ENCODE measurements around the gene ADAM11. TPM values are rescaled to one million over a fixed set of nuclear protein-coding genes. Genes with fewer than 3 reads are reported as not detected.

The ADAM11 gene
- total and polyA plus RNA-seq, 2 of the 13 experiments (the other 11 are each of a cell fraction or from before 2014, with no cell fraction given), result 0.38 to 0.91 TPM

DNA sequence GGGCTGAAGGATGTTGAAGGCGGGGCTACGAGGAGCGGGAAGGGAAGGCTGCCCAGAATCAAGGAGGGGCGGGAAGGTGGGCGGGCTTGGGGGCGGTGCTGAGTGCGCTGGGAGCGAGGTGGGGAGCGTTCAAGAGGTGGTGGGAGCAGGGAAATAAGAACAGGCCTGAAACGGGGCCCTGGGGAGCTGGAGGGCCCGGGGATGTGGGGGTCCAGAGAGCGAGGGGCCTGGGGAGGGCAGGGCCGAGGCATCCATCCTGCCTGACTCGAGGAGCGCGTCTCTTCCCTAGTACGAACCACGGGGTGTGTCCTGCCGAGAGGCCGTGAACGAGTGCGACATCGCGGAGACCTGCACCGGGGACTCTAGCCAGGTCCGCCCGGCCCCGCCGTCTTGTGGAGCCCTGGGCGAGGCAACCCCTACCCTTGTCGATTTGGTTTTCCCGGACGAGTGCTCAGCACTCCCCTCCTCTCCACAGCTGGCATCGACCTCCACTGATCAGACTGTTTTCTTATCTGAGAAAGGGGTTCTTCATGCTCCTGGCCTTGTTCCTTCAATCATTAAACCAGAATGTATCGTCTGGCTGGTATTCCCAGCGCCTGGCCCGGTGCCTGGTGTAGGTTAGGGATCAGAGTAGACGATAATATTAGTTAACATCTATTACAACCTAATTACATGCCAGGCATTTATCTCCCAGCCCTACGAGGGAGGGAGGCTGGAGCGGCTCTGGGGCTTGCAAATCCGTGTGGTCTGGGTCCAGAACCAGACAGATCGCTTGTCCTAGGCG, 17.2 kb downstream of the ADAM11 start (continued):
- TF ChIP-seq, protein P1, sequence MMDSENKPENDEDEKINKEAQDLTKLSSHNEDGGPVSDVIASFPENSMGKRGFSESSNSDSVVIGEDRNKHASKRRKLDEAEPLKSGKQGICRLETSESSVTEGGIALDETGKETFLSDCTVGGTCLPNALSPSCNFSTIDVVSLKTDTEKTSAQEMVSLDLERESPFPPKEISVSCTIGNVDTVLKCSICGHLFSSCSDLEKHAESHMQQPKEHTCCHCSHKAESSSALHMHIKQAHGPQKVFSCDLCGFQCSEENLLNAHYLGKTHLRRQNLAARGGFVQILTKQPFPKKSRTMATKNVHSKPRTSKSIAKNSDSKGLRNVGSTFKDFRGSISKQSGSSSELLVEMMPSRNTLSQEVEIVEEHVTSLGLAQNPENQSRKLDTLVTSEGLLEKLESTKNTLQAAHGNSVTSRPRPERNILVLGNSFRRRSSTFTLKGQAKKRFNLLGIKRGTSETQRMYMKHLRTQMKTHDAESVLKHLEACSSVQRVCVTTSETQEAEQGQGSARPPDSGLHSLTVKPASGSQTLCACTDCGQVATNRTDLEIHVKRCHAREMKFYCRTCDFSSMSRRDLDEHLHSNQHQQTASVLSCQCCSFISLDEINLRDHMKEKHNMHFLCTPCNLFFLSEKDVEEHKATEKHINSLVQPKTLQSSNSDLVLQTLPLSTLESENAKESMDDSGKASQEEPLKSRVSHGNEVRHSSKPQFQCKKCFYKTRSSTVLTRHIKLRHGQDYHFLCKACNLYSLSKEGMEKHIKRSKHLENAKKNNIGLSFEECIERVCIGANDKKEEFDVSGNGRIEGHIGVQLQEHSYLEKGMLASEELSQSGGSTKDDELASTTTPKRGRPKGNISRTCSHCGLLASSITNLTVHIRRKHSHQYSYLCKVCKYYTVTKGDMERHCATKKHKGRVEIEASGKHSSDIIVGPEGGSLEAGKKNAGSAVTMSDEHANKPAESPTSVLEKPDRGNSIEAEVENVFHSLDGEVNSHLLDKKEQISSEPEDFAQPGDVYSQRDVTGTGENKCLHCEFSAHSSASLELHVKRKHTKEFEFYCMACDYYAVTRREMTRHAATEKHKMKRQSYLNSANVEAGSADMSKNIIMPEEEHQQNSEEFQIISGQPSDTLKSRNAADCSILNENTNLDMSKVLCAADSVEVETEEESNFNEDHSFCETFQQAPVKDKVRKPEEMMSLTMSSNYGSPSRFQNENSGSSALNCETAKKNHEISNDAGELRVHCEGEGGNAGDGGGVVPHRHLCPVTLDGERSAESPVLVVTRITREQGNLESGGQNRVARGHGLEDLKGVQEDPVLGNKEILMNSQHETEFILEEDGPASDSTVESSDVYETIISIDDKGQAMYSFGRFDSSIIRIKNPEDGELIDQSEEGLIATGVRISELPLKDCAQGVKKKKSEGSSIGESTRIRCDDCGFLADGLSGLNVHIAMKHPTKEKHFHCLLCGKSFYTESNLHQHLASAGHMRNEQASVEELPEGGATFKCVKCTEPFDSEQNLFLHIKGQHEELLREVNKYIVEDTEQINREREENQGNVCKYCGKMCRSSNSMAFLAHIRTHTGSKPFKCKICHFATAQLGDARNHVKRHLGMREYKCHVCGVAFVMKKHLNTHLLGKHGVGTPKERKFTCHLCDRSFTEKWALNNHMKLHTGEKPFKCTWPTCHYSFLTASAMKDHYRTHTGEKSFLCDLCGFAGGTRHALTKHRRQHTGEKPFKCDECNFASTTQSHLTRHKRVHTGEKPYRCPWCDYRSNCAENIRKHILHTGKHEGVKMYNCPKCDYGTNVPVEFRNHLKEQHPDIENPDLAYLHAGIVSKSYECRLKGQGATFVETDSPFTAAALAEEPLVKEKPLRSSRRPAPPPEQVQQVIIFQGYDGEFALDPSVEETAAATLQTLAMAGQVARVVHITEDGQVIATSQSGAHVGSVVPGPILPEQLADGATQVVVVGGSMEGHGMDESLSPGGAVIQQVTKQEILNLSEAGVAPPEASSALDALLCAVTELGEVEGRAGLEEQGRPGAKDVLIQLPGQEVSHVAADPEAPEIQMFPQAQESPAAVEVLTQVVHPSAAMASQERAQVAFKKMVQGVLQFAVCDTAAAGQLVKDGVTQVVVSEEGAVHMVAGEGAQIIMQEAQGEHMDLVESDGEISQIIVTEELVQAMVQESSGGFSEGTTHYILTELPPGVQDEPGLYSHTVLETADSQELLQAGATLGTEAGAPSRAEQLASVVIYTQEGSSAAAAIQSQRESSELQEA (CRISPR knock-in tag; IDR thresholded peaks at IDR 0.05; ENCODE audit: not compliant biosample characterization), result no peak
- TF ChIP-seq, protein P2, sequence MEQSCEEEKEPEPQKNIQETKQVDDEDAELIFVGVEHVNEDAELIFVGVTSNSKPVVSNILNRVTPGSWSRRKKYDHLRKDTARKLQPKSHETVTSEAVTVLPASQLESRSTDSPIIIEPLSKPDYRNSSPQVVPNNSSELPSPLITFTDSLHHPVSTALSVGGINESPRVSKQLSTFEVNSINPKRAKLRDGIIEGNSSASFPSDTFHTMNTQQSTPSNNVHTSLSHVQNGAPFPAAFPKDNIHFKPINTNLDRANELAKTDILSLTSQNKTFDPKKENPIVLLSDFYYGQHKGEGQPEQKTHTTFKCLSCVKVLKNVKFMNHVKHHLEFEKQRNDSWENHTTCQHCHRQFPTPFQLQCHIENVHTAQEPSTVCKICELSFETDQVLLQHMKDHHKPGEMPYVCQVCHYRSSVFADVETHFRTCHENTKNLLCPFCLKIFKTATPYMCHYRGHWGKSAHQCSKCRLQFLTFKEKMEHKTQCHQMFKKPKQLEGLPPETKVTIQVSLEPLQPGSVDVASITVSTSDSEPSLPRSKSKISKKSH (CRISPR knock-in tag; IDR thresholded peaks at IDR 0.05; ENCODE audit: borderline replicate concordance), result no peak; the same call in 1 of the 2 replicates
- TF ChIP-seq ZNF224 (CRISPR knock-in tag; IDR thresholded peaks at IDR 0.05) (no peak), IKZF4 (CRISPR knock-in tag; IDR thresholded peaks at IDR 0.05; ENCODE audit: borderline replicate concordance, low read depth, not compliant biosample characterization) (no peak), SRSF4 (IDR thresholded peaks at IDR 0.05; ENCODE audit: low read depth, low read length, poor library complexity, severe bottlenecking) (no peak), ZFX (CRISPR knock-in tag; IDR thresholded peaks at IDR 0.05; ENCODE audit: low read depth) (peak; percentile 58; the same call in 1 of the 2 replicates), SKI (IDR thresholded peaks at IDR 0.05; ENCODE audit: partially characterized antibody) (no peak), RFXANK (CRISPR knock-in tag; IDR thresholded peaks at IDR 0.05) (no peak), KAT8 (CRISPR knock-in tag; IDR thresholded peaks at IDR 0.05) (no peak; the same call in 1 of the 2 replicates)
- TF ChIP-seq, protein P3, sequence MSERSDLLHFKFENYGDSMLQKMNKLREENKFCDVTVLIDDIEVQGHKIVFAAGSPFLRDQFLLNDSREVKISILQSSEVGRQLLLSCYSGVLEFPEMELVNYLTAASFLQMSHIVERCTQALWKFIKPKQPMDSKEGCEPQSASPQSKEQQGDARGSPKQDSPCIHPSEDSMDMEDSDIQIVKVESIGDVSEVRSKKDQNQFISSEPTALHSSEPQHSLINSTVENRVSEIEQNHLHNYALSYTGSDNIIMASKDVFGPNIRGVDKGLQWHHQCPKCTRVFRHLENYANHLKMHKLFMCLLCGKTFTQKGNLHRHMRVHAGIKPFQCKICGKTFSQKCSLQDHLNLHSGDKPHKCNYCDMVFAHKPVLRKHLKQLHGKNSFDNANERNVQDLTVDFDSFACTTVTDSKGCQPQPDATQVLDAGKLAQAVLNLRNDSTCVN (CRISPR knock-in tag; IDR thresholded peaks at IDR 0.05; ENCODE audit: borderline replicate concordance), result no peak
- TF ChIP-seq, protein P4, sequence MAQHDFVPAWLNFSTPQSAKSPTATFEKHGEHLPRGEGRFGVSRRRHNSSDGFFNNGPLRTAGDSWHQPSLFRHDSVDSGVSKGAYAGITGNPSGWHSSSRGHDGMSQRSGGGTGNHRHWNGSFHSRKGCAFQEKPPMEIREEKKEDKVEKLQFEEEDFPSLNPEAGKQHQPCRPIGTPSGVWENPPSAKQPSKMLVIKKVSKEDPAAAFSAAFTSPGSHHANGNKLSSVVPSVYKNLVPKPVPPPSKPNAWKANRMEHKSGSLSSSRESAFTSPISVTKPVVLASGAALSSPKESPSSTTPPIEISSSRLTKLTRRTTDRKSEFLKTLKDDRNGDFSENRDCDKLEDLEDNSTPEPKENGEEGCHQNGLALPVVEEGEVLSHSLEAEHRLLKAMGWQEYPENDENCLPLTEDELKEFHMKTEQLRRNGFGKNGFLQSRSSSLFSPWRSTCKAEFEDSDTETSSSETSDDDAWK (CRISPR knock-in tag; IDR thresholded peaks at IDR 0.05), result no peak
